Endothelial cell of hepatic sinusoid (primary cell): Measurements from ENCODE around the gene TESPA1.

Source experiments
- in situ Hi-C: cut with HindIII; loops from 2 replicates; pipeline ENCODE4 v1.10.0; 2017; ENCODE audit warnings: low sequenced_read_pairs

Gene TESPA1, protein sequence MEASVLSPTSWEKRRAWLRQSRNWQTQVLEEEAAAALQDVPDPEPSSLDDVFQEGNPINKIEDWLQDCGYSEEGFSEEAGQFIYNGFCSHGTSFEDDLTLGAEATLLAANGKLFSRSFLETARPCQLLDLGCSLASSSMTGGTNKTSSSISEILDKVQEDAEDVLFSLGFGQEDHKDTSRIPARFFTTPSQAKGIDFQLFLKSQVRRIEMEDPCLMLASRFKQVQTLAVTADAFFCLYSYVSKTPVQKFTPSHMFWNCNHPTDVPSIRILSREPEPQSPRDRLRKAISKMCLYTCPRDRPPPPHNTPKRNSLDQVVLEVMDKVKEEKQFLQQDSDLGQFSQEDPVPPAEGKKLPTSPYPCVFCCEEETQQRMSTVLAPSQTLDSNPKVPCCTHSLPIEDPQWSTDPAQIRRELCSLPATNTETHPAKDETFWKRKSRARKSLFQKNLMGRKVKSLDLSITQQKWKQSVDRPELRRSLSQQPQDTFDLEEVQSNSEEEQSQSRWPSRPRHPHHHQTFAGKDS

GRCh38 chr12:54984658-54985376 lies at the start of gene TESPA1:
Gene TESPA1, minus strand, starts transcription at chr12:54984762. Its CDS starts 10,200 bp downstream, at chr12:54974562.
- in situ Hi-C loops: no loop called here

DNA sequence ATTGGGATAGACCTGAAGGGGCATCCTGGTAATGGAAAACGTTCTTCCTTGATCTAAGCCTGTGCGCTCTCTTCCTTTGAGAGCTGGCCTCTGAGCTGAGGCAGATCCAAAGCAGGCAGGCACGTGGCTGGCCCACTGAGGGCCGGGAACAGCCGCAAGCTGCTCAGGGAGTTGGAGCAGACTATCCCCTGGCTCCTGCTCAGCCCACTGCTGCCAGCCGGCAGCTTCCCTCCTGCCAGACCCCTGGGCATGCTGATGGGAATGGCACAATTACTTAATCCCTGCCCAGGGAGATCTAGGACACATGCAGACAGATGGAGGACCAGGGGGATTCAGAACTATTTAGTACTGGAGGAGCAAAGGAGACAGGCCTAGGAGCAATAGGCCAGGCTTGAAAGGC lies 49.7 kb upstream of the TESPA1 start:
- in situ Hi-C loops: no loop called here

DNA sequence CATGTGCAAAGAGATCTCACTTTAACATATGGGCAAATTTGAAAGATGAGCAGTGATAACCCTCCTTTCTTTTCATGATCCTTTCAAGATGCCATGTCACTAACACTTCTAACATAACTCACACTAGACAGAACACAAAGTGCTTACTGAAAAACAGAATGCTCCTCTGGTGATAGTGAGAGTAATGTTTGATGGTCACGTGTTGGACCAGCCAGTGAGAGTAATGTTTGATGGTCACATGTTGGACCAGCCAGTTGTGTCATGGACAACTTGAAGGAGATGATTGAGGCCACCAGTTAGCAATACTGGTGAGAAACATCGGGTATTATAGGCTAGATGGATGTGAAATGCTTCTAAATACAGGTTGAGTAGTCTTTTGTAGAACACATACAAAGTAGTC lies 40.9 kb upstream of the TESPA1 start:
- in situ Hi-C loops: no loop called here

DNA sequence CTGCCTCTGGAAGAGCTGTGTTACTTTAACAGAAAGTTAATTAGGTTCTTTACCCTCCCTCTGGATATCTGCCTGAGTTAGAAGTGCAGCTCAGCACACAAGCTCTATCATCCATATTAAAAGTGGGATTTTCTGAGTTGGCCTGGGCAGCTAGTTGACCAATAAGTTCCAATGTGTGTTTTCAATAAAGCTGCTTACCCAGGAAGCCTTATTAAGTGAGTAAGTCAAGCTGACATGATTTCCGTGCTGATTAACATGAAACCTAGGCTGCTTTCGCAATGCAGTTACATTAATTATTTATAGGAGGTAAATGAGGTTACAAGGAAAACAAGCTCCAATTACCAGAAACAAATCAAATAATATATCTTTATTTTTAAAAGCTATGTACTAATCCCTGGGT lies 40.0 kb upstream of the TESPA1 start:
- in situ Hi-C loops: no loop called here

DNA sequence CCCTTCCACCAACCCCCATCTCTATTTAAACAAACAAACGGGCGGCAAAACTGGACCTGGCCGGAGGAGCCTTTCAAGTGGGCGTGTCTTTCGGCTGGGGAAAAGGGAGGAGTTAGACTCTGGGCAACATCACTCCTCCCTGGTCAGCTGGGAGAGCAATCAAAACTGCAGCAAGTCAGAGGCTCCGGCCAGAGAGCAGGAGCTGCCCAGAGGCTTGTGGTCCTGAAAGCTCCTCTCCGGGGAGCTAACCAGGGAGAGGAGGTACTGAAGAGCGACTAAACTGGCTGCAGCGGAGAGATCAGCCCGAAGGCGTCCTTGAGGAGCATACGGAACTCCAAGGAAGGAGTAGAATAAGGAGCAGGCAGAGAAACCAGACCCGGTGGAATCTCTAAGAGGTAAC lies 35.2 kb upstream of the TESPA1 start, which contains the start of gene NEUROD4:
Gene NEUROD4 (plus strand): TSS at position 191 of the 400 bp plus-strand sequence. CDS start 6,466 bp downstream, outside the sequence.
- in situ Hi-C loops: no loop called here

GRCh38 chr12:55017416-55017925 lies 32.9 kb upstream of the TESPA1 start:
- in situ Hi-C loops: no loop called here

DNA sequence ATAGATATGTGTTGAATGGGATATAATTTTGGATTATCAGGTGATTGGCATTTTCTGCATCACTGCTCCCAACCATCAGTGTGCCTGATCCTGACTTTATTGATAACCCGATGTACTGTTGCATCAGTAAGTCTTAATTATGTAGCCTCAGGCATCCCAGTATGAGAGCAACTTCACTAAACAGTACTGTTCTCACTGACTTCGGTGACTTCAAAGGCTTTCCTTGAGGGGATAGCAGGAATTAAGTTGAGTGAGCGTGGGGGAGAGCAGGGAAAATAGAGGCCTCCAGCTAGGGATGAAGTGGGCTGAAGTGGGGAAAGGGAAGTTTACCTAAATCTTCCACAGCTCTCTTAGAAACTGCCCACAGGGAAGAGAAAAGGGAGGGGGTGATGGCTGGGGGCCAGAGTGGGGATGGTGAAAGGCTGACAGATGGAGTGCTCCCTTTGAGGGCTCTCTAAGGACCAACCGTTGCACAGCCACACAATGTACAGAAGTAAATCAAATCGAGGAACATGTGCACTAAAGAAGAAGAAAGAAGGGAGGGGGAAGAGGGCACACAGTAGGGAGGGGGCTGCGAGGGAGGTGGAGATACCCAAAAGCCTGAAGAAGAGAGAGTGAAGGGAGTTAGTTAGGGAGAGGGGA lies 24.5 kb upstream of the TESPA1 start:
- in situ Hi-C loops: no loop called here

GRCh38 chr12:55002355-55002754 lies 17.8 kb upstream of the TESPA1 start:
- in situ Hi-C loops: no loop called here

- in situ Hi-C loops: no loop called here
Measured at GRCh38 chr12:55001198-55001868, 16.8 kb upstream of the TESPA1 start.

- in situ Hi-C loops: loop anchor here (5.0 kb wide), 2 partner anchors 37 to 78 kb away; no protein-coding TSS in a partner anchor
Measured at GRCh38 chr12:54998958-54999510, 14.5 kb upstream of the TESPA1 start.

GRCh38 chr12:54997929-54998522 lies 13.5 kb upstream of the TESPA1 start:
- in situ Hi-C loops: loop anchor here (5.0 kb wide), 2 partner anchors 36 to 79 kb away; no protein-coding TSS in a partner anchor

GRCh38 chr12:54996205-54996604 lies 11.6 kb upstream of the TESPA1 start:
- in situ Hi-C loops: loop anchor here (5.0 kb wide), 2 partner anchors 34 to 81 kb away; no protein-coding TSS in a partner anchor

GRCh38 chr12:54993181-54993835 lies 8.7 kb upstream of the TESPA1 start:
- in situ Hi-C loops: no loop called here

- in situ Hi-C loops: no loop called here
Measured at GRCh38 chr12:54991991-54992375, 7.4 kb upstream of the TESPA1 start.

GRCh38 chr12:54991161-54991990 lies 6.8 kb upstream of the TESPA1 start:
- in situ Hi-C loops: no loop called here

GRCh38 chr12:54989829-54990228 lies 5.3 kb upstream of the TESPA1 start:
- in situ Hi-C loops: no loop called here

DNA sequence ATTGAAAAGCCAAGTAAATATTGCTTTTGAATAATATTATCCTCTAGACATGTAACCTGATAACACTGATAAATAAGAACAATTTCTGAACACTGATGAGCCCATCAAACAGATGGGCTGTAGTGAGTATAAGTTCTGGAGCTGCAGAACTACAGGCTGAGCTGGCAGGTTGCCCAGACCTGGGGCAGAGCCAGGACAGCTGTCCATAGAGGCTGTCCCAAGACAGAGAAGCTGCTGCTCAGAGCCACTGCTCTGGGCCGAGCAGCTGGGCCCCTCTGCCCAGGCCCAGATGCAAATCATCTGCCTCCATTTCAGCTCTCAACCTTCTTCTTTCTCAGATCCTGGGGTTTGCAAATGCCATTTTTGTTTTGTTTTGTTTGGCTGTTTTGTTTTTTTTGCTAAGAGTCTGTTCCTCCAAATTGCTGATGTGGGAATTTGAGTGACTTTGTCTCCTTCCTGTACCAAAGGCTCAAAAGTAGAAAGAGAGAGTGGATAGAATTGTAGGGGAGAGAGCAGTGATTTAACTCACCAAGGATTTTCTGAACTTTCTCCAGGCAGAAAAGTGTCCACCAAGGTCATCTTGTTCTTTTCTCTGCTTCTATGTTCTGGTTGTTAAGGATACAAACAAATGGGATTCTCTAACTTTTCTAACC lies 4.0 kb upstream of the TESPA1 start:
- in situ Hi-C loops: no loop called here
